GM12892 (cell line): Measurements from ENCODE around the gene UBE2Z.

Experiments
- DNase-seq: peaks from one replicate; pipeline ENCODE4 v3.0.0; 2011; ENCODE audit not compliant: insufficient read length
- FAIRE-seq: peaks from 2 replicates; lab custom pipeline; 2011; peaks lifted over from hg19 to GRCh38; lab: Jason Lieb, UNC
- POLR2A ChIP-seq: IDR thresholded peaks from 2 replicates; pipeline ENCODE4 v1.6.1; 2011; ENCODE audit warnings: low read depth, low read length, control low read depth
- POLR2AphosphoS5 ChIP-seq: IDR thresholded peaks from 2 replicates; pipeline ENCODE4 v1.6.1; 2011; ENCODE audit warnings: low read depth, low read length, control low read depth
- TAF1 ChIP-seq: IDR thresholded peaks from 2 replicates; pipeline ENCODE4 v1.6.1; 2011; ENCODE audit warnings: low read depth, mild to moderate bottlenecking, control low read depth, low read length, borderline replicate concordance

Gene UBE2Z

DNA sequence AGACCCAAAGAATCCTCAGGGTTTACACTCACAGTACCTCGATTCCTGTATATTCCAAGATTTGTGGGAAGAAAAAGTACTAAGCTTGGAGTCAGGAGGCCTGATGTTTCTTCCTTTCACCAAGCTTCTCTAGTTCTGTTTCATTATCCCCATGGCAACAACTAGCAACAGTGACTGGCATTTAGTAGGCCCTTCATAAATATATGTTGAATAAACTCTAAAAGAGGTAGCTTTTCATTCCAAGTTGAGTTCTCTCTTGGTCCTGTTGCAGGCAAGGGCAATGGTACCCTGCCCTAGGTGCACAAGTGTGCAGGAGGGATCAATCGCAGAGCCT lies 527 bp upstream of the UBE2Z start:
- DNase-seq, result no peak
- TF ChIP-seq TAF1 (no peak), POLR2A (no peak), POLR2AphosphoS5 (no peak)
- FAIRE-seq, result no peak

DNA sequence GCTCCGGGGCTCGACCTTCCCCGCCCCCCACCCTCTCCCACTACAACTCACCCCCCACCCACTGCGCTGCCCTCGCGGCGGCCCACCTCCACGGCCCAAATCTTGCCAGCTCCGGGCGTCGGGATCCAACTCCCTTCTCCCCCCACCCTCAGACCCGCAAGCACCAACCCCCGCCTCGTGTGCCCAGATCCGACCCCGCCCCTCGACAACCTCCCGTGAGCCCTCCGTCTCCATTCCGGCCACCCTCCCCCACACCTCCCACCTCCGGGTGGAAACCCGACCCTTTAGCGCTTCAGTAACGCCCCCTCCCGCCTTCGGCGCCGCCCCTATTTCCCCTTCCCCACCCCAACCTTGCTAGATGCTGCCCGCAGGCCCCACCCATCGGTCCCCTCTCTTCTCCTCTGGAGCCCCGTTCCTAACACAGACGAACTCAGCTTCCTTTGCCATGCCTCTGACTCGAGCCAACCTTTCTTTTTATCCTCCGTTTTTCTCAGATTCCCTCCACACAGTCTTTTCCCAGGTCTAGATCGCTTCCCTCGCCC lies 717 bp downstream of the UBE2Z start:
- peak; percentile 83 for FAIRE-seq
- TF ChIP-seq POLR2AphosphoS5 (no peak), TAF1 (no peak), POLR2A (no peak; the same call in 1 of the 2 replicates)
- DNase-seq, result peak; percentile 69

DNA sequence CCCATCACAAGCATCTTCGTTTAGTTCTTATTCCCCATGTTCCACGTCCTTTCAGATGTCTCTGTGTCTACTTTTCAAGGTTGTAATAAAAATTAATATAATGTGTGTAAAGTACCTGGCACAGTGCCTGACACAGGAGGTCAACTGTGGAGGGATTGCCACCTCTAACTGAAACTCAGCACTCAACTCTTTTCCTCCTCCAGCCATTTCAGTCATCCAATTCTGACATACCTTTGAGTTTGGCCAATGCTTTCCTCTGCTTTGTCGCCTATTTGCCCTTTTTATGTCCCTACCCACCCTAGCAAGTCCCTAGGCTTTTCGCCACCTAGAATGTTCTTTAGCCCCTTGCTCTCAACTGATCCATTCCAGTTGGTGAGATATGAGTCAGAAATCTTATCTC lies 1.6 kb downstream of the UBE2Z start:
- DNase-seq (no peak), FAIRE-seq (peak; percentile 77)
- TF ChIP-seq POLR2AphosphoS5, result no peak; the same call in 1 of the 2 replicates
- TF ChIP-seq POLR2A, result peak; percentile 43; the same call in 1 of the 2 replicates

DNA sequence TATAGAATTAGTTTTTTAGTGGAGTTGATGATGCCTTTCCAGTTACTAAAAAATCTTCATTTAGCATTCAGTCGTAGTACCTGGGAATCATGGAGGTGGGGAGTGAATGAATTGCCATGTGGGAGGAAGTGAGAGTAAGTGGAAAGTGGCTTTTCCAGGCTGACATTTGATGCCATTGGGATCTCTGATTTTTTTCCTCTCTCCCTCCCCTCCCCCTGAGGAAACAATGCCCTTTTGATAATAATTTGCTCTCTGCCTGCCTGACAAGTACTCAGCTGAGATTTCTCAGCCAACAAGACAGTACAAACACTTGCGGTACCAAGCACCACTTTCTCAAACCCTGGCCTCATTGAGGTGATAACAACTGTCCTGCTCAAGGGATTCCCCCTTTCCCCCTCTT lies 2.2 kb downstream of the UBE2Z start:
- TF ChIP-seq POLR2A (no peak), POLR2AphosphoS5 (no peak), TAF1 (no peak)
- FAIRE-seq (no peak), DNase-seq (no peak)

DNA sequence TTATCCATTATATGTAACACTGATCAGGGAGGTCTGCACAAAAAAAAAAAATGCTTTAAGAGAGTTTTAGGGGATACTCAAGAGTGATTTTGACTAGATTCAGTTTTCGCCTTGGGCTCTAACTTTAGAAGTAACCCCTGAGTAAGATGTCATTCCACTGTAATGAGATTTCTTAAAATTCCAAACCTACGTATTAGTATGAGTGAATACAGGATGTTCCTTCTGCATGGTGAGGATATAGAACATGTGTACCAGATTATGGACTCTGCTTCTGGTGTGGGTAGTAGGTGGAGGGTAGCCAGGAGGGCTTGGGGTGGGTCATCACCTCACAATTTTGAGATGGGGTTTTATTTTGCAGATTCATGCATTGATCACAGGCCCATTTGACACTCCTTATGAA lies 4.3 kb downstream of the UBE2Z start:
- FAIRE-seq, result no peak
- no peak for DNase-seq
- TF ChIP-seq POLR2AphosphoS5 (no peak), POLR2A (no peak), TAF1 (no peak)

DNA sequence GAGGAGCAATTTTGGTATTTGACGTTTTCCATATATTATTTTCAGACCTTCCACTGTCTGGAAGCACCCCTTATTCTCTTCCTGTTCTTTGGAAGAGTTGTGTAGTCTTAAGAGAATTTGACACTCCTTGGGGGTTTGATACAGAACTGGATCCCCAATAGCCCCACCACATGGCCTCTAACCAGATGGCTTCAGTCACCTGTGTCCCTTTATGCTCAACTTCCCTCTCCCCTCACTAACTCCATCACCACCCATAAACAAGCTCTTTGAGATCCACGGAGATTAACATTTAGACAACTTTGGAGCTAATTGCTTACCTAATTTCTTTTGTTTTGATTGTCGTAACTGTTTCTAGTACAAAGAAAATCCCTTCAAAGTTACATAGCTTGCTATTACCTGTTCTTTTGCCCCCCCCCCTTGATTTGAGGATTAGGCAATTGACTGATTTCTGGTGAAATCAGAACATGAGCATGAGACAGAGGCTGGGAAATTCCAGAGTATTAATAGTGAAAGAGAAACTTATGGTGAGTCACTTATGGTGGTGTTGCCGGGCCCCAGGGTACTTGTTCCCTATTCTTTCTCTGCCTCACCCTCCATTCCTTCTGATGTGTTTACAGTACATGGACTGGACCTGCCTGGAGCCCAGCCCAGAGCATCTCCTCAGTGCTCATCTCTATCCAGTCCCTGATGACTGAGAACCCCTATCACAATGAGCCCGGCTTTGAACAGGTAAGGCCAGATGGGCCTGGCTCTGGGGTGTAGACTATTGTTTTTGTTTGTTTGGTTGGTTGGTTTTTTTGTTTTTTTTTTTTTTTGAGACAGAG lies 7.5 kb downstream of the UBE2Z start:
- peak; percentile 48 for FAIRE-seq
- peak; percentile 34 for DNase-seq
- TF ChIP-seq POLR2AphosphoS5 (no peak), POLR2A (no peak), TAF1 (no peak)

DNA sequence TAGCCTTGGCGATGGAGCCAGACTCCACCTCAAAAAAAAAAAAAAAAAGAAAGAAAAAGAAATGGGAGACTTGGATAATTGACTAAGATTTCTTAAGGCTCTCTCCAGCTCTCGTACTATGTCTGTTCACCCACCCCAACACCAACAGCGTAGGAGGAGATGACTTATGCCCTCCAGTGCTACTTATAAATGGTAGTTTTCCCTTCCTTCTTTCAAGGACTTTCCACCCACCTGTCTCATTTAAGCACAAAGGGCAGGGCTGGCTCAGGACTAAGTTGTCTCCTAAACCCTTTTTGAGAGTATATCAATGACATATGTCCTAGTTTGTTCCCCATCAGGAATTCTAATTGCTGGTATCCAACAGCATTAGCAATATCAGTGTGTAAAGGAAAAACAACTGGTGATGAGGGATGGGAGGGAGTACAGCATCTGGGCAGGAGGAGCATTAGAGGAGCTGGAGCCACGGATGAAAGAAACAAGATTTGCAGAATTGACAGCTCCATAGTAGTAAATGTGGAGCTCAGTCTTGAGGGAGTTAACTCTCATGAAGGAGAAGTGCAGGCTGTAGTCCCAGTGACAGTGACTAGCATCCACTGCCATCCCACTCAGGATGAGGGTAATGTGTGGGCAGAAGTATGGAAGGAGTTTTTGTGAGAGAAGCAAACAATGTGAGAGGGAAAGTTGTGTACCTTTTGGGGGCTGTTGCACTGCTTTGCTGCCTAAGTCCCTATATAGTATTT lies 17.2 kb downstream of the UBE2Z start:
- no peak for FAIRE-seq
- TF ChIP-seq POLR2A (no peak), TAF1 (no peak), POLR2AphosphoS5 (no peak)
- no peak for DNase-seq

DNA sequence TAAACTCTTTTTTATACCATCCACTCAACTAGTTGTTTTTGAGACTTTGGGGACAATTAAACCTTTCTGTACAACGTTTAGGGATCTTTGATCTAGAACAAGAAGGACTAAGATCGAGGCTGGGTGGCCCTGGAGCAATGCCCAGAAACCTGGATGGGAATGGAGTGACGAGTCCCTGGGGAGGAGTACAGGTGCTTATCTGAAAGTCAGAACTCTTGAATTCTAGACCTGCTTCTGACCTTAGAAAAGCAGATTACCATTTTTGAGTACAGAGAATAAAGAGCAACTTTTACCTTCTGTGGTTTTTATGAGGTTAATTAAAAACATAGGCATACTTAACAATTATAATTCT lies 17.8 kb downstream of the UBE2Z start:
- FAIRE-seq (no peak), DNase-seq (no peak)

DNA sequence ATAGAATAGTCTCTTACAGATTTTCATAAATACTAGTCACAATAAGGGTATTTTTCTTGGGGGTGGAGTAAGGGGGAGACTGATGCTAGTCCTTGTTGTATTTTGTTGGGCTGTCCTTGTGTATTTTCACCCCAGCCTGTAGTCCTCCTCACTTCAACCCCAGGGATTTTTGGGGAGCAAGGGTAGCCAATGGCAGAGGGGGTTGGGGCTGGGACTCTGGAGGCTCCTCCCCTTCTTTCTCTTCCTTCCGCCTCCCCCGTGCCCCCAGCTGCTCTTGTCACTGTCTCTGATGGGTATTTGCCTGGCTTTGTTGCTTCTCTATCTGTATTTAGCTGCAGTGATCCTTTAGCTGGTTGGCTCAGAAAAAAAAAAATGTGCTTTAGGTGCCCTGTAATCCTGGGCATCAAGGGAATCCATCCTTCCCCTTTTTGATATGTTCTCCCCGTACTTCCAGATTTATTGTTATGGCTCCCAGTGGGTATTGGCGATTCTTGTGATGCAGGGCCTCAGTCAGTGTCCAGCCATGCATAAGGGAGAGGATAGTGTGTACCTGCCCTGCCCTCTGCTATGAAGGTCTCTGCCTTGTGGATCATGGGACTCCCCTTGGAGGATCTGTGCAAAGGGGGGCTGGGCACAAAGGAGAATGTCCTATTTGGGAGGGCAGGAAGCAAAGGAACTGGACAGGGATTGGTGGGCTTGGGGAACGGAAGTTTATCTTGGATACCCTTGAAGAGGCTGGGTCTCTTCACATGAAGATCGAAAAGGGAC lies 20.0 kb downstream of the UBE2Z start:
- DNase-seq (no peak), FAIRE-seq (no peak)
- TF ChIP-seq POLR2AphosphoS5 (peak; percentile 16; the same call in 1 of the 2 replicates), POLR2A (no peak), TAF1 (no peak)

More for the DNA sequence above, 17.8 kb downstream of the UBE2Z start:
- no peak for TF ChIP-seq TAF1
- no peak for TF ChIP-seq POLR2AphosphoS5
- TF ChIP-seq POLR2A, result no peak

DNA sequence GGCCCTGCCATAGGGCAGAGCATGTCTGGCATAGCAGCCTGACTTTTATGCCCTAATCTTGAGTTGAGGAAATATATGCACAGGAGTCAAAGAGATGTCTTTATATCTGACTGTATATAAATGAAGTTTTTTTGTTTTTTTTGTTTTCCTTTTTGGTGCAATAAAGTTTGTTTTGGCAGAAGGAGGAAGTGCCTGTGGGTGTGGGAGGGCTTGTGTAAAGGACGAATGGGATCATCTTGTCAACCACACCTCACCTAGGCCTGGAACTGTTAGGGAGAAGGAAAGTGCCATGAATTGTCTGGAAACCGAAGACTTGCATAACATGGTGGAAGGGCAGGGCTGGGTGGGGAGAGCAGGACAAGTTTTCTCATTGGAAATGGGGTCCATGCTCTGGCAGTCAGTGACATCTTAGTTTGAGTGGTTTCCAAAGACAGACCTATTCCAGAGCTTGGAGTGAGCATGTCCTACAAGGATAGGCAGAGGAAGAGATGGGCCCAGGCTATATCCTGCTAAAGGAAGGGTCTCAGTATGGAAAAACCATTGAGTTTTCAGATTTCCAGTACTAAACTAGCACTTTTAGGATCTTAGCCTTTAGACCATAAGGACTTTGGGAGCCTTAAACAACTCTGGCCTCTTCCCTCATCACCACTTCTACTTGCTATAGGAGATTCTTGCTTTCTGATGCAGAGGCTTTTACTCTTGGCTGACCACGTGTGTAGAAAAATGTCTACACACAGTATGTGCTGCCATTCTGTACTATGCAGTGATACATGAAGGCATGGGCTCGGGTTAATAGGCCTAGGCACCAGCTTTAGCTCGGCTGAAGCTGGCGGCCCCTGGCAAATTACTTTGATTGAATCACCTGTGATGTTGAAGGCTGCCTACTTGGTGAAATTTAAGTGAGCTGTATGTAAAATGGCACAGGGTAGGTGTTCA lies 20.9 kb downstream of the UBE2Z start:
- FAIRE-seq, result no peak

DNA sequence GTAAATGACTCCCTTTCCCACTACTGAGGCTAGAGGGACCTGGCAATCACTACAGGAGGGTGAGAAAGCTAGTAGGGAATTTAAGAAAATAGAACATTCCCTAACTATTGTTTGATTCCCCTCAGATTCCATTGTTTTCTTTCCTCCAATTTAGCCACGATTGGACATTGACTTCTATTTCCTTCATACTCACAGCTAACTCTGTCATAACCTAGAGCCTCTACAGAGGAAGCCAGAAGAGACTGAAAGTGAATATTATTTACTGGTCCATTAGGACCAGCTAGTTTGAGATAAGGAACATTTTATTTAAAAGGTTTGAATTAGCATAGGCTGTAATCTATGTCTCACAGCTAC lies 21.6 kb downstream of the UBE2Z start:
- no peak for FAIRE-seq
- TF ChIP-seq TAF1, result no peak
- DNase-seq, result no peak

More for the DNA sequence above, 20.9 kb downstream of the UBE2Z start:
- no peak for DNase-seq
- no peak for TF ChIP-seq TAF1
- peak; percentile 23; the same call in 1 of the 2 replicates for TF ChIP-seq POLR2A
- peak; percentile 64; the same call in 1 of the 2 replicates for TF ChIP-seq POLR2AphosphoS5
